Neural progenitor cell (in vitro differentiated cells): ENCODE measurements around the gene BRD7.

Experiments
- EZH2 ChIP-seq: fragments of 200-600 bp; sonication (generic); IDR thresholded peaks from 2 replicates; pipeline ENCODE4 v1.6.1; 2017; ENCODE audit warnings: antibody characterized with exemption, mild to moderate bottlenecking, moderate library complexity
- TF ChIP-seq, protein P1 (sequence below): fragments of 200-600 bp; sonication (generic); IDR thresholded peaks from 2 replicates; pipeline ENCODE4 v1.5.1; 2017; ENCODE audit warnings: antibody characterized with exemption, mild to moderate bottlenecking

DNA sequence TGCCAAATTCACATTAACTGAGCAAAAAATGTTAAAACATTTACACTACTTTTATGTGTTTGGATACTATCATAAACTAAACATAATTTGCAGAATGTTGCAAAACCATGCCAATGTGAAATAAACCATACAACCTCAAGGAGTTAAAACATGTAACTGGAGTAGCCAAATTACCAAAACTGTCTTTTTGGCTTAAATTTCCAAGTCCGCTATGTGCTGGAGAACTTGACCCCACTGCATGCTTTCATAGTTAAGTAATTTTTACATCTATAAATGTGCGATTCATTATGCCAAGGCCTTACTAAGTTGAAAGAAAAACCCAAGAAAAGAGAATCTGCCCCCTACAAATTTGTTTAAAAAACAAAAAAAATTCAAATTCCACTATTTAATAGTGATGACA lies 28.2 kb downstream of the BRD7 start:
- TF ChIP-seq, protein P1, sequence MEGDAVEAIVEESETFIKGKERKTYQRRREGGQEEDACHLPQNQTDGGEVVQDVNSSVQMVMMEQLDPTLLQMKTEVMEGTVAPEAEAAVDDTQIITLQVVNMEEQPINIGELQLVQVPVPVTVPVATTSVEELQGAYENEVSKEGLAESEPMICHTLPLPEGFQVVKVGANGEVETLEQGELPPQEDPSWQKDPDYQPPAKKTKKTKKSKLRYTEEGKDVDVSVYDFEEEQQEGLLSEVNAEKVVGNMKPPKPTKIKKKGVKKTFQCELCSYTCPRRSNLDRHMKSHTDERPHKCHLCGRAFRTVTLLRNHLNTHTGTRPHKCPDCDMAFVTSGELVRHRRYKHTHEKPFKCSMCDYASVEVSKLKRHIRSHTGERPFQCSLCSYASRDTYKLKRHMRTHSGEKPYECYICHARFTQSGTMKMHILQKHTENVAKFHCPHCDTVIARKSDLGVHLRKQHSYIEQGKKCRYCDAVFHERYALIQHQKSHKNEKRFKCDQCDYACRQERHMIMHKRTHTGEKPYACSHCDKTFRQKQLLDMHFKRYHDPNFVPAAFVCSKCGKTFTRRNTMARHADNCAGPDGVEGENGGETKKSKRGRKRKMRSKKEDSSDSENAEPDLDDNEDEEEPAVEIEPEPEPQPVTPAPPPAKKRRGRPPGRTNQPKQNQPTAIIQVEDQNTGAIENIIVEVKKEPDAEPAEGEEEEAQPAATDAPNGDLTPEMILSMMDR, result no peak
- TF ChIP-seq EZH2, result no peak
